K562 (cell line): ENCODE data around the gene SS18. TPM values are rescaled to one million over a fixed set of nuclear protein-coding genes. Genes with fewer than 3 reads are reported as not detected.

ENCODE experiments used
- CBX3 ChIP-seq, 2 experiments: IDR thresholded peaks; 1 replicate in 1 of 2; 2 replicates in 1 of 2; pipeline ENCODE4 v1.6.1; 2012; ENCODE audit warnings: inconsistent platforms in 2 of 2, low read length in 2 of 2, borderline replicate concordance in 1 of 2, control low read depth in 1 of 2
- CCNT2 ChIP-seq: IDR thresholded peaks from 2 replicates; pipeline ENCODE4 v1.6.1; 2011; ENCODE audit warnings: borderline replicate concordance, low read depth, mild to moderate bottlenecking, moderate library complexity, mixed read lengths, low read length; ENCODE audit not compliant: insufficient read length; ENCODE audit errors: extremely low read depth
- CHD1 ChIP-seq: fragments of 200-600 bp; sonication (generic); IDR thresholded peaks from one replicate; pipeline ENCODE4 v1.6.1; 2012; ENCODE audit warnings: mild to moderate bottlenecking, moderate library complexity, low read length, inconsistent platforms
- DIDO1 ChIP-seq: fragments of 450-650 bp; IDR thresholded peaks from 2 replicates; pipeline ENCODE4 v1.6.1; 2016; ENCODE audit warnings: low read depth, missing biosample characterization, missing genetic modification characterization
- HEY1 ChIP-seq: fragments of 250-450 bp; sonication (Bioruptor Pico); IDR thresholded peaks from 2 replicates; pipeline ENCODE4 v1.5.0; 2020; ENCODE audit warnings: mild to moderate bottlenecking, moderate library complexity, borderline replicate concordance
- HNRNPUL1 ChIP-seq: fragments of 200-400 bp; formaldehyde crosslinking; IDR thresholded peaks from 2 replicates; pipeline ENCODE4 v1.6.1; 2017; ENCODE audit warnings: low read length
- KLF10 ChIP-seq: fragments of 250-450 bp; sonication (Bioruptor Pico); IDR thresholded peaks from 2 replicates; pipeline ENCODE4 v1.6.1; 2021; ENCODE audit warnings: matching md5 sums
- SMARCA4 ChIP-seq: fragments of 450-650 bp; IDR thresholded peaks from 2 replicates; pipeline ENCODE4 v1.6.1; 2016
- SRSF9 ChIP-seq: fragments of 200-400 bp; formaldehyde crosslinking; IDR thresholded peaks from 2 replicates; pipeline ENCODE4 v1.6.1; 2017; ENCODE audit warnings: low read depth, low read length, borderline replicate concordance
- YBX1 ChIP-seq: fragments of 450-650 bp; IDR thresholded peaks from 2 replicates; pipeline ENCODE4 v1.7.1; 2016; ENCODE audit warnings: mild to moderate bottlenecking
- ZNF253 ChIP-seq: fragments of 250-450 bp; sonication (Bioruptor Pico); conservative IDR thresholded peaks from 2 replicates; pipeline ENCODE4 v1.6.1; 2021; ENCODE audit warnings: mild to moderate bottlenecking
- polyA plus RNA-seq, 8 experiments: library from polyadenylated mRNA; depleted of rRNA in 4 of 8; stranded (reverse) in 5 of 8; unstranded in 3 of 8; fragments of >200 nt; fragmentation: Nextera tagmentation in 2 of 8; fragmentation: Illumina TruSeq in 1 of 8; extraction: Ambion mirVana in 2 of 8; extraction: Trizol in 1 of 8; gene quantifications; 2 replicates each; pipeline versions ENCODE4 v1.2.1 to v1.2.3, GENCODE V29; 2011 to 2014; ENCODE audit warnings: inconsistent platforms in 1 of 8, missing spikeins in 1 of 8
- total RNA-seq, 7 experiments: library from RNA; depleted of rRNA in 6 of 7; stranded (reverse); fragments of >200 nt in 6 of 7; fragmentation: Illumina TruSeq in 2 of 7; extraction: Trizol in 2 of 7; gene quantifications; 2 replicates each; pipeline versions ENCODE4 v1.2.1 to v1.2.3, GENCODE V29; 2011 to 2021; ENCODE audit warnings: low replicate concordance in 1 of 7
- TF ChIP-seq, protein P1 (sequence below), 2 experiments: fragments of 450-650 bp; IDR thresholded peaks; 2 replicates each; pipeline ENCODE4 v1.6.1; 2016; ENCODE audit warnings: mild to moderate bottlenecking in 2 of 2, borderline replicate concordance in 1 of 2, low read depth in 1 of 2, moderate library complexity in 1 of 2
- TF ChIP-seq, protein P2 (sequence below): fragments of 250-450 bp; sonication (Bioruptor Pico); IDR thresholded peaks from 2 replicates; pipeline ENCODE4 v1.5.0; 2021
- TF ChIP-seq, protein P3 (sequence below): sonication (generic); formaldehyde crosslinking; IDR thresholded peaks from 2 replicates; pipeline ENCODE4 v1.8.1; 2023; ENCODE audit warnings: mild to moderate bottlenecking, missing genetic modification reagents

SS18 gene
- total and polyA plus RNA-seq, 9 of the 15 experiments (the other 6 are each of a cell fraction or from before 2014, with no cell fraction given), result 30.9 to 190 (median 102) TPM

DNA sequence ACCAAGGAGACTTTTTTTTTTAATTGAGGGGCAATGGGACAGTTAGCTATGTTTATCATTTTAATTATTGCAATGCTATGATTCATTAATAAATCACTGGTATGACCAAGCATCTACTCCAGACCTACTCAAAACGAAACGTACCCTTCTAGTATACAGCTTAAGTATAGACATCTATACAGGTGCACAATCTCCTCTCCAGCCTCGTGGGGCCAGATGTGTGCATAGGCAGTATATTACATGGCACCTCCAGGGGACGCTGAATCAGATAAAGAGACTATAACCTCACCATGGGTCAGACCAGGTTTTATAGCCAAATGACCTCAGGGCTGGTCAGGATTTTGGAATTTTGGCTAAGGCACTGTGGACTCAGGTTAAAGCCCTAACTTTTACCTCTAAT lies 86.6 kb downstream of the SS18 start (continued):
- TF ChIP-seq, protein P1, sequence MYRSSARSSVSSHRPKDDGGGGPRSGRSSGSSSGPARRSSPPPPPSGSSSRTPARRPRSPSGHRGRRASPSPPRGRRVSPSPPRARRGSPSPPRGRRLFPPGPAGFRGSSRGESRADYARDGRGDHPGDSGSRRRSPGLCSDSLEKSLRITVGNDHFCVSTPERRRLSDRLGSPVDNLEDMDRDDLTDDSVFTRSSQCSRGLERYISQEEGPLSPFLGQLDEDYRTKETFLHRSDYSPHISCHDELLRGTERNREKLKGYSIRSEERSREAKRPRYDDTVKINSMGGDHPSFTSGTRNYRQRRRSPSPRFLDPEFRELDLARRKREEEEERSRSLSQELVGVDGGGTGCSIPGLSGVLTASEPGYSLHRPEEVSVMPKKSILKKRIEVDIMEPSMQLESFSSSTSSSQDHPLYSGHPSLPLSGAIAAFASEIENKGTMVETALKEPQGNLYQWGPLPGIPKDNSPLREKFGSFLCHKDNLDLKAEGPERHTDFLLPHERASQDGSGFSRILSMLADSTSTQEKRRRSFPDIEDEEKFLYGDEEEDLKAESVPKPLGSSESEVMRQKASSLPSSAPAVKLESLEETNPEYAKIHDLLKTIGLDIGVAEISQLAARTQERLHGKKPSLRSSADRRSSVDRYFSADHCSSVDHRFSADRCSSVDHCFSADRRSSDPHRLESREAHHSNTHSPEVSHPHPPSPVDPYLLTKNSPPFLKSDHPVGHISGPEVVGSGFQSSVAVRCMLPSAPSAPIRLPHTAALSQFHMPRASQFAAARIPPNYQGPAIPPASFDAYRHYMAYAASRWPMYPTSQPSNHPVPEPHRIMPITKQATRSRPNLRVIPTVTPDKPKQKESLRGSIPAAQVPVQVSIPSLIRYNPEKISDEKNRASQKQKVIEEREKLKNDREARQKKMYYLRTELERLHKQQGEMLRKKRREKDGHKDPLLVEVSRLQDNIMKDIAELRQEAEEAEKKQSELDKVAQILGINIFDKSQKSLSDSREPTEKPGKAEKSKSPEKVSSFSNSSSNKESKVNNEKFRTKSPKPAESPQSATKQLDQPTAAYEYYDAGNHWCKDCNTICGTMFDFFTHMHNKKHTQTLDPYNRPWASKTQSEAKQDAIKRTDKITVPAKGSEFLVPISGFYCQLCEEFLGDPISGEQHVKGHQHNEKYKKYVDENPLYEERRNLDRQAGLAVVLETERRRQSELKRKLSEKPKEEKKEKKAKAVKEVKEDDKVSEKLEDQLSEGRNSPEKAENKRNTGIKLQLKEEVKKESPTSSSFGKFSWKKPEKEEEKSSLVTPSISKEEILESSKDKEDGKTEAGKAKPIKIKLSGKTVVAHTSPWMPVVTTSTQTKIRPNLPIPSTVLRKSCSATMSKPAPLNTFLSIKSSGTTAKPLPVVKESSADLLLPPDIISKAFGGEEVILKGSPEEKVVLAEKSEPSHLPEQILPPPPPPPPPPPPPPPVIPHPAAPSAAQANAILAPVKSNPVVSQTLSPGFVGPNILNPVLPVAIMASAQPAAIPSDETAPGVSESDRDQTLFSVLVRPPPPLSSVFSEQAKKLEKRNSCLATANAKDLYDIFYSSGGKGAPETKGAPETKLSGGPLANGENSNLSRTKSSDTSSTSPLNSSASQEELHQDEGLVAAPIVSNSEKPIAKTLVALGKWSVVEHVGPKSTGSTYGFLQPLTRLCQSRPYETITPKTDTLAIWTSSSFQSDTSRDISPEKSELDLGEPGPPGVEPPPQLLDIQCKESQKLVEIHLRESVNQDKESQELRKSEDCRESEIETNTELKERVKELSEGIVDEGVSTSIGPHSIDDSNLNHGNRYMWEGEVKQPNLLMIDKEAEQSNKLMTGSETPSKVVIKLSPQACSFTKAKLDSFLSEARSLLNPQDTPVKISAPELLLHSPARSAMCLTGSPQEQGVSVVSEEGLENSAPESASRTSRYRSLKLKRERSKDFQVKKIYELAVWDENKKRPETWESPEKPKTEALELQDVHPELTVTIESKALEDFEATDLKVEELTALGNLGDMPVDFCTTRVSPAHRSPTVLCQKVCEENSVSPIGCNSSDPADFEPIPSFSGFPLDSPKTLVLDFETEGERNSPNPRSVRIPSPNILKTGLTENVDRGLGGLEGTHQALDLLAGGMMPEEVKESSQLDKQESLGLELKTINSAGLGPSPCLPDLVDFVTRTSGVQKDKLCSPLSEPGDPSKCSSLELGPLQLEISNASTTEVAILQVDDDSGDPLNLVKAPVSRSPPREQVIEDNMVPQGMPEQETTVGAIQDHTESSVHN (IDR thresholded peaks at IDR 0.05; ENCODE audit: borderline replicate concordance in 1 of 2, low read depth in 1 of 2), result no peak
- TF ChIP-seq, protein P2, sequence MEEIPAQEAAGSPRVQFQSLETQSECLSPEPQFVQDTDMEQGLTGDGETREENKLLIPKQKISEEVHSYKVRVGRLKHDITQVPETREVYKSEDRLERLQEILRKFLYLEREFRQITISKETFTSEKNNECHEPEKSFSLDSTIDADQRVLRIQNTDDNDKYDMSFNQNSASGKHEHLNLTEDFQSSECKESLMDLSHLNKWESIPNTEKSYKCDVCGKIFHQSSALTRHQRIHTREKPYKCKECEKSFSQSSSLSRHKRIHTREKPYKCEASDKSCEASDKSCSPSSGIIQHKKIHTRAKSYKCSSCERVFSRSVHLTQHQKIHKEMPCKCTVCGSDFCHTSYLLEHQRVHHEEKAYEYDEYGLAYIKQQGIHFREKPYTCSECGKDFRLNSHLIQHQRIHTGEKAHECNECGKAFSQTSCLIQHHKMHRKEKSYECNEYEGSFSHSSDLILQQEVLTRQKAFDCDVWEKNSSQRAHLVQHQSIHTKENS, result no peak
- TF ChIP-seq, protein P3, sequence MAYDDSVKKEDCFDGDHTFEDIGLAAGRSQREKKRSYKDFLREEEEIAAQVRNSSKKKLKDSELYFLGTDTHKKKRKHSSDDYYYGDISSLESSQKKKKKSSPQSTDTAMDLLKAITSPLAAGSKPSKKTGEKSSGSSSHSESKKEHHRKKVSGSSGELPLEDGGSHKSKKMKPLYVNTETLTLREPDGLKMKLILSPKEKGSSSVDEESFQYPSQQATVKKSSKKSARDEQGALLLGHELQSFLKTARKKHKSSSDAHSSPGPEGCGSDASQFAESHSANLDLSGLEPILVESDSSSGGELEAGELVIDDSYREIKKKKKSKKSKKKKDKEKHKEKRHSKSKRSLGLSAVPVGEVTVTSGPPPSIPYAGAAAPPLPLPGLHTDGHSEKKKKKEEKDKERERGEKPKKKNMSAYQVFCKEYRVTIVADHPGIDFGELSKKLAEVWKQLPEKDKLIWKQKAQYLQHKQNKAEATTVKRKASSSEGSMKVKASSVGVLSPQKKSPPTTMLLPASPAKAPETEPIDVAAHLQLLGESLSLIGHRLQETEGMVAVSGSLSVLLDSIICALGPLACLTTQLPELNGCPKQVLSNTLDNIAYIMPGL, result no peak
- TF ChIP-seq ZNF253 (no peak), KLF10 (CRISPR knock-in tag) (no peak), CCNT2 (no peak), HEY1 (CRISPR knock-in tag) (no peak), CHD1 (no peak), SRSF9 (no peak), SMARCA4 (no peak), CBX3 (IDR thresholded peaks at IDR 0.05; ENCODE audit: borderline replicate concordance in 1 of 2, low read length in 2 of 2) (no peak), HNRNPUL1 (no peak), YBX1 (no peak), DIDO1 (tag) (no peak)
- TF ChIP-seq, all 486 proteins: peak for 0
